Measurements from ENCODE around the gene IRAK2. TPM values are rescaled to one million over a fixed set of nuclear protein-coding genes. Genes with fewer than 3 reads are reported as not detected.

The IRAK2 gene
- total and polyA plus RNA-seq, 2 experiments from 2014 or later = 2.5 to 3.7 TPM

DNA sequence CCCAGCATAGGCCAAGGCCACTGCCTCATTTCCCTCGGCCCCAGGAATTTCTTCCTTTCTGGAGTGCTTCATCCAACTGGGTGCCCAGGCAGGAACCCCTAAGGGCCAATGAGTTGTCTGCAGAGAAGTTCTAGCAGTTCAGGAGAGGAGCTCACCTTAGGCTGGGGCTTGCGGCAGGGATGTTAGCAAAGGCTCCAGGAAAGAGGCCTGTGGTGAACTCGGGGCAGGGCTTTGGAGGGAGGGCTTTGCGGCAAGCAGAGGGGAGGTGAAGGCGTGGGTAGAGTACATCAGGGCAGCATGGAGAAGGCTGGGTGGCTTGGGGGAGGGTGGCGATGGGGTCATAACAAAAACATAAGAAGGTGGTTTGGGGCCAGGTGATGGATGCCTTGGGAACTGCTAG lies 126.9 kb downstream of the IRAK2 start:
- Histone ChIP-seq H2AFZ (no peak overlapping the region), H3K9me2 (replicated peaks; ENCODE audit: insufficient read depth) (no peaks in the 10 kb centered on the region), H3K4me3 (no peak overlapping the region), H4K20me1 (ENCODE audit: insufficient read depth, poor library complexity, severe bottlenecking) (no peaks in the 10 kb centered on the region), H3K4me2 (no peak overlapping the region), H3K27ac (no peak overlapping the region), H3K9me3 (ENCODE audit: low read depth) (no peaks in the 10 kb centered on the region), H3K27me3 (no peaks in the 10 kb centered on the region), H3K36me3 (replicated peaks; ENCODE audit: insufficient read depth, low read depth) (no peaks in the 10 kb centered on the region), H3K4me1 (ENCODE audit: insufficient read depth) (peaks cover 9% of the 10 kb centered on the region), H3K79me2 (no peaks in the 10 kb centered on the region)
- no peak for DNase-seq (ENCODE audit: low spot score)
- TF ChIP-seq, protein P1, sequence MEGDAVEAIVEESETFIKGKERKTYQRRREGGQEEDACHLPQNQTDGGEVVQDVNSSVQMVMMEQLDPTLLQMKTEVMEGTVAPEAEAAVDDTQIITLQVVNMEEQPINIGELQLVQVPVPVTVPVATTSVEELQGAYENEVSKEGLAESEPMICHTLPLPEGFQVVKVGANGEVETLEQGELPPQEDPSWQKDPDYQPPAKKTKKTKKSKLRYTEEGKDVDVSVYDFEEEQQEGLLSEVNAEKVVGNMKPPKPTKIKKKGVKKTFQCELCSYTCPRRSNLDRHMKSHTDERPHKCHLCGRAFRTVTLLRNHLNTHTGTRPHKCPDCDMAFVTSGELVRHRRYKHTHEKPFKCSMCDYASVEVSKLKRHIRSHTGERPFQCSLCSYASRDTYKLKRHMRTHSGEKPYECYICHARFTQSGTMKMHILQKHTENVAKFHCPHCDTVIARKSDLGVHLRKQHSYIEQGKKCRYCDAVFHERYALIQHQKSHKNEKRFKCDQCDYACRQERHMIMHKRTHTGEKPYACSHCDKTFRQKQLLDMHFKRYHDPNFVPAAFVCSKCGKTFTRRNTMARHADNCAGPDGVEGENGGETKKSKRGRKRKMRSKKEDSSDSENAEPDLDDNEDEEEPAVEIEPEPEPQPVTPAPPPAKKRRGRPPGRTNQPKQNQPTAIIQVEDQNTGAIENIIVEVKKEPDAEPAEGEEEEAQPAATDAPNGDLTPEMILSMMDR (IDR thresholded peaks at IDR 0.05; ENCODE audit: poor library complexity) = no peak
- no peak for TF ChIP-seq EZH2 (IDR thresholded peaks at IDR 0.05; ENCODE audit: borderline replicate concordance)
- no peak for TF ChIP-seq EZH2phosphoT487 (IDR thresholded peaks at IDR 0.05; ENCODE audit: low read depth, severe bottlenecking, unreplicated experiment)
- WGBS (ENCODE audit: low lambda C conversion rate, missing lambda C conversion rate) = 92% methylated on average over 6 of the region's 6 CpGs

DNA sequence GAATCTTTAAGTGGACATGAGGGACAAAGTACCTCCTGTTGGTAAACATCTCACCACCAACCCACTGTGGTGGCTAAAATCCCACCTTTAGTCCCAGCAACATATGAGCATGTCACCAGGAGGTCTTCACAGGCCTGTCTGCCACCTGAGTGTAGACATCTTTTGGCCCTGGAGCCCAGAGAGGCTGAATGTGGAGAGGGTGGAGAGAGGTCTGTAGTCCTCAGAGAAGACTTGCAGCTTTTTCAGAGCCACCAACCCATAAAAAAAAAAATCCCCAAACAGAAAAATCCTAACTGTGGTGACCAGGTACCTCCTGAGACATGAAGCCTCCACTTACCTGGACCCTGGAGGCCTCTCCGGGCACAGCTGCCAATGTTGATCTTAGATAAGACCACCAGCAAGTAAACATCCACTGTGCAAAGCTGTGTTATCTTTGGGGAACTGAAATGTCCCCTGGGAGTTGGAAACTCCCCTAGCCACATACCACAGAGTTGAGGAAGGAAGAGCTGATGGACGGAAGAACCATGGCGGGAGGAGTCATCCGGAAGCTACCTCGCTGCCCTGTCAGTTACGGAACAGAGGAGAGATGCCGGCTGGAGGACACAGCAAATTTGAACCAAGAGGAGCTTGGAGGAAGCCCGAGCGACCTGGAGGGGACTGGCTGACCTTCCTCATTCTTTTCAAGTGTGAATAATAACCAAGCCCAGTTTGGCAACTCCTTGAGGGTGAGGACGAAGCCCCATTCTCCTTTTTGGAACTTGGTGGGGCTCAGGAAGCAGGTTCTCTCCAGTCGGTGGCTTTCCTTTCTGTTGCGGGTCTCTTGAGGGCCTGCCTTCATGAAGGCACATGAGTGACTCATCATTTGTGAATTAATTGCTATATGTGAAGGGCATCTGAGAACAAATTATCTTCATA lies 128.0 kb downstream of the IRAK2 start, which contains the start of gene GHRL:
Gene GHRL, minus strand, starts transcription at position 443 of the 915 bp plus-strand sequence. CDS start 2,767 bp downstream, outside the sequence.
- no peaks in the 10 kb centered on the region for H3K79me2 ChIP-seq
- DNase-seq (ENCODE audit: low spot score) = peak; percentile 40
- no peaks in the 10 kb centered on the region for H3K9me2 ChIP-seq (replicated peaks; ENCODE audit: insufficient read depth)
- H2AFZ ChIP-seq = no peak within 1 kb of the TSS
- H3K27me3 ChIP-seq = no peaks in the 10 kb centered on the region
- H3K4me1 ChIP-seq (ENCODE audit: insufficient read depth) = peaks cover 9% of the 10 kb centered on the region
- H3K36me3 ChIP-seq (replicated peaks; ENCODE audit: insufficient read depth, low read depth) = no peaks in the 10 kb centered on the region
- H4K20me1 ChIP-seq (ENCODE audit: insufficient read depth, poor library complexity, severe bottlenecking) = no peaks in the 10 kb centered on the region
- peak within 1 kb of the TSS; percentile 74 for H3K27ac ChIP-seq
- TF ChIP-seq, protein P1 (IDR thresholded peaks at IDR 0.05; ENCODE audit: poor library complexity) = no peak
- TF ChIP-seq EZH2 (IDR thresholded peaks at IDR 0.05; ENCODE audit: borderline replicate concordance) (no peak), EZH2phosphoT487 (IDR thresholded peaks at IDR 0.05; ENCODE audit: low read depth, severe bottlenecking, unreplicated experiment) (no peak)
- H3K4me3 ChIP-seq = no peak within 1 kb of the TSS
- no peaks in the 10 kb centered on the region for H3K9me3 ChIP-seq (ENCODE audit: low read depth)
- peak within 1 kb of the TSS; percentile 53 for H3K4me2 ChIP-seq
- WGBS (ENCODE audit: low lambda C conversion rate, missing lambda C conversion rate) = 68% methylated on average over 12 of the region's 12 CpGs

Small RNAs within 50 kb of the gene (small RNA-seq; reads per million reads assigned to genes)
- not detected for gene RF02126

Other genes starting within 250 kb of the IRAK2 start
- gene IL17RC, start 247.8 kb upstream of the IRAK2 start, total RNA-seq = 27.3 and 39.4 TPM in 2 replicates
- 47.8 and 48.5 TPM in 2 replicates for gene IL17RC, start 247.8 kb upstream of the IRAK2 start, polyA plus RNA-seq
- 40.5 and 43.9 TPM in 2 replicates for gene CRELD1, start 231.1 kb upstream of the IRAK2 start, total RNA-seq
- 82.9 and 83.6 TPM in 2 replicates for gene CRELD1, start 231.1 kb upstream of the IRAK2 start, polyA plus RNA-seq
- 1.1 and 2.5 TPM in 2 replicates for gene PRRT3, start 212.5 kb upstream of the IRAK2 start, total RNA-seq
- 2.0 and 4.0 TPM in 2 replicates for gene PRRT3, start 212.5 kb upstream of the IRAK2 start, polyA plus RNA-seq
- gene EMC3, start 178.1 kb upstream of the IRAK2 start, total RNA-seq = 116 and 133 TPM in 2 replicates
- gene EMC3, start 178.1 kb upstream of the IRAK2 start, polyA plus RNA-seq = 147 and 151 TPM in 2 replicates
- gene FANCD2, start 138.5 kb upstream of the IRAK2 start, total RNA-seq = 7.3 and 8.8 TPM in 2 replicates
- gene FANCD2, start 138.5 kb upstream of the IRAK2 start, polyA plus RNA-seq = 4.4 and 5.3 TPM in 2 replicates
- not detected in 2 replicates for gene FANCD2OS, start 56.7 kb upstream of the IRAK2 start, total RNA-seq
- gene FANCD2OS, start 56.7 kb upstream of the IRAK2 start, polyA plus RNA-seq = not detected in 2 replicates
- 105 and 112 TPM in 2 replicates for gene BRK1, start 49.2 kb upstream of the IRAK2 start, total RNA-seq
- 186 and 188 TPM in 2 replicates for gene BRK1, start 49.2 kb upstream of the IRAK2 start, polyA plus RNA-seq
- gene VHL, start 23.1 kb upstream of the IRAK2 start, total RNA-seq = 54.3 and 57.9 TPM in 2 replicates
- 21.8 and 32.1 TPM in 2 replicates for gene VHL, start 23.1 kb upstream of the IRAK2 start, polyA plus RNA-seq
- 22.6 and 24.5 TPM in 2 replicates for gene TATDN2, start 83.5 kb downstream of the IRAK2 start, total RNA-seq
- gene TATDN2, start 83.5 kb downstream of the IRAK2 start, polyA plus RNA-seq = 6.5 and 9.3 TPM in 2 replicates
- 12.4 and 14.0 TPM in 2 replicates for gene GHRL, start 128.0 kb downstream of the IRAK2 start, total RNA-seq
- 11.3 and 12.0 TPM in 2 replicates for gene GHRL, start 128.0 kb downstream of the IRAK2 start, polyA plus RNA-seq
- gene SEC13, start 156.2 kb downstream of the IRAK2 start, total RNA-seq = 159 and 187 TPM in 2 replicates
- 310 and 317 TPM in 2 replicates for gene SEC13, start 156.2 kb downstream of the IRAK2 start, polyA plus RNA-seq